GM12878 (cell line): ENCODE data around the gene STK39. TPM values are rescaled to one million over a fixed set of nuclear protein-coding genes. Genes with fewer than 3 reads are reported as not detected.

ENCODE experiments used
- ATAC-seq: fragments of 200-7000 bp; cut with Tn5 transposase; 3 replicates; pipeline ENCODE4 v1.9.1; 2020; ENCODE audit warnings: mild to moderate bottlenecking, moderate library complexity
- BruUV-seq: library from RNA; stranded (reverse); fragments of 400-500 nt; replicated peaks from 2 replicates; lab custom pipeline; 2021; lab: Mats Ljungman, UMichigan
- CTCF ChIA-PET: fragments of 300-600 bp; sonication (Branson Sonifier 250); formaldehyde crosslinking; extraction: SDS; loops from one replicate; lab custom pipeline; 2021; ENCODE audit warnings: inconsistent platforms; lab: Yijun Ruan, JAX
- POLR2A ChIA-PET: fragments of 350-600 bp; formaldehyde crosslinking; extraction: SDS; loops from one replicate; lab custom pipeline; 2021; ENCODE audit warnings: inconsistent platforms; lab: Charles Lee
- RAD21 ChIA-PET: fragments of 300-600 bp; sonication (Branson Sonifier 250); formaldehyde crosslinking; loops from one replicate; lab custom pipeline; 2023; ENCODE audit warnings: antibody characterized with exemption; ENCODE audit not compliant: unreplicated experiment; lab: Charles Lee
- SMC1A ChIA-PET: fragments of 300-600 bp; sonication (Branson Sonifier 250); formaldehyde crosslinking; loops from one replicate; lab custom pipeline; 2023; ENCODE audit not compliant: unreplicated experiment, uncharacterized antibody; lab: Charles Lee
- DNase-seq: peaks from one replicate; pipeline ENCODE4 v3.0.0-alpha.2; 2011; ENCODE audit warnings: low read depth, low spot score
- FAIRE-seq: peaks from 3 replicates; lab custom pipeline; 2011; peaks lifted over from hg19 to GRCh38; lab: Jason Lieb, UNC
- H2AFZ ChIP-seq: 2 replicates; pipeline ENCODE4 v1.6.0; 2011; ENCODE audit warnings: low read depth, low read length, control low read depth; ENCODE audit not compliant: control insufficient read depth
- H3K27ac ChIP-seq: 2 replicates; pipeline ENCODE4 v1.5.1; 2011; ENCODE audit warnings: control low read depth; ENCODE audit not compliant: control insufficient read depth, insufficient read depth
- H3K27me3 ChIP-seq, 2 experiments: replicated peaks in 1 of 2; 2 replicates each; pipeline versions ENCODE4 v1.6.0 to v1.6.1; 2011; ENCODE audit warnings: low read length in 1 of 2; ENCODE audit not compliant: control insufficient read depth in 2 of 2, insufficient read depth in 2 of 2
- H3K36me3 ChIP-seq, 2 experiments: 2 replicates each; pipeline ENCODE4 v1.5.1; 2011; ENCODE audit warnings: low read length in 1 of 2; ENCODE audit not compliant: control insufficient read depth in 2 of 2, insufficient read depth in 2 of 2
- H3K4me1 ChIP-seq: 2 replicates; pipeline ENCODE4 v1.6.1; 2011; ENCODE audit warnings: mild to moderate bottlenecking, low read length, moderate library complexity, mixed read lengths; ENCODE audit not compliant: control insufficient read depth, insufficient read depth
- H3K4me2 ChIP-seq: 2 replicates; pipeline ENCODE4 v1.6.0; 2011; ENCODE audit warnings: control low read depth; ENCODE audit not compliant: control insufficient read depth, insufficient read depth
- H3K4me3 ChIP-seq: fragments of 200-600 bp; sonication (generic); 2 replicates; pipeline ENCODE4 v1.5.1; 2016
- H3K79me2 ChIP-seq: 2 replicates; pipeline ENCODE4 v1.6.0; 2011; ENCODE audit warnings: low read length; ENCODE audit not compliant: control insufficient read depth, insufficient read depth
- H3K9ac ChIP-seq: 2 replicates; pipeline ENCODE4 v1.8.0; 2011; ENCODE audit warnings: low read length, control low read depth, mixed read lengths; ENCODE audit not compliant: control insufficient read depth, insufficient read depth
- H3K9me3 ChIP-seq: replicated peaks from 3 replicates; pipeline ENCODE4 v1.5.1; 2011; ENCODE audit warnings: mild to moderate bottlenecking, low read length; ENCODE audit not compliant: control insufficient read depth, insufficient read depth
- H4K20me1 ChIP-seq: 2 replicates; pipeline ENCODE4 v1.6.0; 2011; ENCODE audit not compliant: control insufficient read depth, insufficient read depth
- BHLHE40 ChIP-seq, 2 experiments: fragments of 450-650 bp in 1 of 2; IDR thresholded peaks; 2 replicates each; pipeline ENCODE4 v1.6.1; 2011 to 2017; ENCODE audit warnings: low read depth in 2 of 2, borderline replicate concordance in 1 of 2, improper control_type of control experiment in 1 of 2, low read length in 1 of 2, mild to moderate bottlenecking in 1 of 2
- BMI1 ChIP-seq: fragments of 450-650 bp; IDR thresholded peaks from 2 replicates; pipeline ENCODE4 v1.6.1; 2016; ENCODE audit warnings: mild to moderate bottlenecking, moderate library complexity, borderline replicate concordance
- BRCA1 ChIP-seq: IDR thresholded peaks from 2 replicates; pipeline ENCODE4 v1.6.1; 2011; ENCODE audit warnings: low read depth, low read length, improper control_type of control experiment
- CEBPB ChIP-seq, 2 experiments: fragments of 150-350 bp in 1 of 2; IDR thresholded peaks; 2 replicates each; pipeline ENCODE4 v1.6.1; 2012 to 2014; ENCODE audit warnings: low read depth in 2 of 2, low read length in 2 of 2, borderline replicate concordance in 1 of 2, inconsistent platforms in 1 of 2
- CREM ChIP-seq: IDR thresholded peaks from 2 replicates; pipeline ENCODE4 v1.6.1; 2014; ENCODE audit warnings: antibody characterized with exemption, low read depth
- EED ChIP-seq: sonication (generic); IDR thresholded peaks from 2 replicates; pipeline ENCODE4 v1.6.1; 2016; ENCODE audit warnings: antibody characterized with exemption, low read depth
- EP300 ChIP-seq, 2 experiments: fragments of 150-350 bp in 1 of 2; IDR thresholded peaks; 2 replicates each; pipeline ENCODE4 v1.6.1; 2011 to 2012; ENCODE audit warnings: low read depth in 2 of 2, low read length in 2 of 2, borderline replicate concordance in 1 of 2, improper control_type of control experiment in 1 of 2, inconsistent platforms in 1 of 2; ENCODE audit not compliant: control insufficient read depth in 1 of 2
- KLF5 ChIP-seq: fragments of 450-650 bp; IDR thresholded peaks from 2 replicates; pipeline ENCODE4 v1.6.1; 2014; ENCODE audit warnings: mild to moderate bottlenecking; ENCODE audit not compliant: partially characterized antibody
- MXI1 ChIP-seq: fragments of 150-350 bp; IDR thresholded peaks from 2 replicates; pipeline ENCODE4 v1.6.1; 2011; ENCODE audit warnings: low read depth, mild to moderate bottlenecking, inconsistent platforms, low read length, improper control_type of control experiment
- NR2C1 ChIP-seq: fragments of 450-650 bp; IDR thresholded peaks from 2 replicates; pipeline ENCODE4 v1.6.1; 2017; ENCODE audit warnings: antibody characterized with exemption, mild to moderate bottlenecking, moderate library complexity
- NRF1 ChIP-seq: conservative IDR thresholded peaks from 2 replicates; pipeline ENCODE4 v1.6.1; 2011; ENCODE audit warnings: mild to moderate bottlenecking, low read depth, low read length, improper control_type of control experiment
- POLR2AphosphoS5 ChIP-seq: IDR thresholded peaks from 2 replicates; pipeline ENCODE4 v1.6.1; 2011; ENCODE audit warnings: mild to moderate bottlenecking, low read length, inconsistent platforms
- RCOR1 ChIP-seq: conservative IDR thresholded peaks from 2 replicates; pipeline ENCODE4 v1.6.1; 2012; ENCODE audit warnings: low read depth, low read length, improper control_type of control experiment
- TARDBP ChIP-seq: IDR thresholded peaks from 2 replicates; pipeline ENCODE4 v1.6.1; 2016; ENCODE audit warnings: borderline replicate concordance
- ZNF207 ChIP-seq: fragments of 450-650 bp; IDR thresholded peaks from 2 replicates; pipeline ENCODE4 v1.6.1; 2014; ENCODE audit warnings: antibody characterized with exemption, mild to moderate bottlenecking, borderline replicate concordance
- ZNF24 ChIP-seq: fragments of 450-650 bp; IDR thresholded peaks from 2 replicates; pipeline ENCODE4 v1.6.1; 2017; ENCODE audit warnings: antibody characterized with exemption, mild to moderate bottlenecking
- WGBS: methylation state at CpG from one replicate; pipeline ENCODE4 v1.1.6; 2016; ENCODE audit warnings: low lambda C conversion rate; ENCODE audit not compliant: insufficient replicate concordance, insufficient coverage; ENCODE audit errors: missing lambda C conversion rate; 5-methylcytosine and 5-hydroxymethylcytosine counted together
- in situ Hi-C: fragments of 300-500 bp; cut with MboI; formaldehyde crosslinking; loops from 9 replicates; pipeline ENCODE4 v1.14.3; 2018; ENCODE audit warnings: mixed read lengths
- intact Hi-C: fragments of 100-400 bp; cut with micrococcal nuclease; formaldehyde crosslinking; loops from one replicate; pipeline ENCODE4 v1.14.2; 2022; ENCODE audit not compliant: unreplicated experiment
- polyA plus RNA-seq, 11 experiments: library from polyadenylated mRNA; depleted of rRNA in 4 of 11; unstranded in 6 of 11; stranded (reverse) in 5 of 11; fragments of >200 nt; fragmentation: Nextera tagmentation in 4 of 11; fragmentation: Illumina TruSeq in 1 of 11; extraction: Ambion mirVana in 4 of 11; extraction: Trizol in 1 of 11; gene quantifications; 1 replicate in 1 of 11; 2 replicates in 10 of 11; pipeline versions ENCODE4 v1.2.1 to v1.2.3, GENCODE V29; 2011 to 2016; ENCODE audit warnings: inconsistent platforms in 2 of 11, missing spikeins in 2 of 11, low read depth in 1 of 11
- total RNA-seq, 4 experiments: library from RNA; depleted of rRNA in 3 of 4; stranded (reverse); fragments of >200 nt in 3 of 4; fragmentation: Illumina TruSeq in 1 of 4; extraction: Trizol in 1 of 4; gene quantifications; 2 replicates each; pipeline versions ENCODE4 v1.2.1 to v1.2.3, GENCODE V29; 2013 to 2021
- TF ChIP-seq, protein P1 (sequence below): IDR thresholded peaks from 2 replicates; pipeline ENCODE4 v1.6.1; 2011; ENCODE audit warnings: mild to moderate bottlenecking, low read depth, low read length, moderate library complexity; ENCODE audit not compliant: insufficient replicate concordance
- TF ChIP-seq, protein P2 (sequence below): fragments of 450-650 bp; IDR thresholded peaks from 2 replicates; pipeline ENCODE4 v1.6.1; 2017; ENCODE audit warnings: low read depth, mild to moderate bottlenecking, moderate library complexity
- TF ChIP-seq, protein P3 (sequence below): fragments of 450-650 bp; IDR thresholded peaks from 2 replicates; pipeline ENCODE4 v1.6.1; 2017; ENCODE audit warnings: mild to moderate bottlenecking, moderate library complexity

The STK39 gene
- total and polyA plus RNA-seq, 10 of the 15 experiments (the other 5 are each of a cell fraction or from before 2014, with no cell fraction given) = 0.03 to 0.21 (median 0.07) TPM; not detected in 5

DNA sequence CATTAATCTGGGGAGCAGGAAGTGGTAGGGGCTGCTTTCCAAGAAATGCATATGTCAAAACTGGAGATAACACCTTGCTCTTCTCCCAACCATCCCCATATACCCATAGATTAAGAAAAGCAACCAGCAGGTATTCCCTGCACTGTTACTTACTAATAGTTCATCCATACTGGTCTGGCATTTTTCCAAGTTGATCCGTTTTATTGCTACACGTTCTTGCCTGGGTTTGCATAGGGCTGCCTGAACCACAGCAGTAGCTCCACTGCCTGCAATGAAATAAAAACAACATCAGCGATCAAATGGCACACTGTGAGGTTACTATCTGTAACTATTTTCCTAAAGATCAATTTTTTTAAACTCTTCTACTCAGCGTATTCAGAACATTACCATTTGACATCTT, 65.6 kb downstream of the STK39 start:
- H3K79me2 ChIP-seq = no peaks in the 10 kb centered on the region
- BruUV-seq = no TSS peak
- H3K4me1 ChIP-seq = no peaks in the 10 kb centered on the region
- no peak overlapping the region for H2AFZ ChIP-seq
- POLR2A ChIA-PET = no interaction called here
- CTCF ChIA-PET = interaction anchor here (0.6 kb wide), 1 partner anchor 72 kb away, joined by 3 read pairs; no protein-coding TSS in a partner anchor
- intact Hi-C loops (no loop called here), in situ Hi-C loops (no loop called here)
- ATAC-seq (no peak), FAIRE-seq (no peak), DNase-seq (no peak)
- peaks cover 1 to 3% of the 10 kb centered on the region in 2 experiments; a peak in 2 of 4 replicates for H3K27me3 ChIP-seq
- H3K4me2 ChIP-seq = no peak overlapping the region
- no peaks in the 10 kb centered on the region for H4K20me1 ChIP-seq
- WGBS = 47% methylated on average over 4 of the region's 4 CpGs
- no peaks in the 10 kb centered on the region for H3K36me3 ChIP-seq
- H3K27ac ChIP-seq = no peak overlapping the region
- SMC1A ChIA-PET = interaction anchor here (1.0 to 1.1 kb wide), 2 partner anchors 9 to 13 kb away, joined by 3 to 4 read pairs; no protein-coding TSS in a partner anchor
- RAD21 ChIA-PET = no interaction called here
- no peak overlapping the region for H3K4me3 ChIP-seq
- H3K9ac ChIP-seq = no peak overlapping the region
- H3K9me3 ChIP-seq = no peaks in the 10 kb centered on the region
- TF ChIP-seq RCOR1 (no peak), KLF5 (no peak), CREM (no peak), BRCA1 (no peak), BMI1 (no peak), NR2C1 (no peak), ZNF207 (no peak), TARDBP (no peak), MXI1 (no peak), EP300 (IDR thresholded peaks at IDR 0.05; ENCODE audit: borderline replicate concordance in 1 of 2, control insufficient read depth in 1 of 2, low read depth in 2 of 2, low read length in 2 of 2) (no peak), BHLHE40 (IDR thresholded peaks at IDR 0.05; ENCODE audit: borderline replicate concordance in 1 of 2, low read depth in 2 of 2, low read length in 1 of 2) (no peak), ZNF24 (no peak), EED (no peak), NRF1 (no peak), CEBPB (IDR thresholded peaks at IDR 0.05; ENCODE audit: borderline replicate concordance in 1 of 2, low read depth in 2 of 2, low read length in 2 of 2) (no peak), POLR2AphosphoS5 (no peak)
- TF ChIP-seq, protein P1, sequence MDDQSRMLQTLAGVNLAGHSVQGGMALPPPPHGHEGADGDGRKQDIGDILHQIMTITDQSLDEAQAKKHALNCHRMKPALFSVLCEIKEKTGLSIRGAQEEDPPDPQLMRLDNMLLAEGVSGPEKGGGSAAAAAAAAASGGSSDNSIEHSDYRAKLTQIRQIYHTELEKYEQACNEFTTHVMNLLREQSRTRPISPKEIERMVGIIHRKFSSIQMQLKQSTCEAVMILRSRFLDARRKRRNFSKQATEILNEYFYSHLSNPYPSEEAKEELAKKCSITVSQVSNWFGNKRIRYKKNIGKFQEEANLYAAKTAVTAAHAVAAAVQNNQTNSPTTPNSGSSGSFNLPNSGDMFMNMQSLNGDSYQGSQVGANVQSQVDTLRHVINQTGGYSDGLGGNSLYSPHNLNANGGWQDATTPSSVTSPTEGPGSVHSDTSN = no peak
- TF ChIP-seq, protein P2, sequence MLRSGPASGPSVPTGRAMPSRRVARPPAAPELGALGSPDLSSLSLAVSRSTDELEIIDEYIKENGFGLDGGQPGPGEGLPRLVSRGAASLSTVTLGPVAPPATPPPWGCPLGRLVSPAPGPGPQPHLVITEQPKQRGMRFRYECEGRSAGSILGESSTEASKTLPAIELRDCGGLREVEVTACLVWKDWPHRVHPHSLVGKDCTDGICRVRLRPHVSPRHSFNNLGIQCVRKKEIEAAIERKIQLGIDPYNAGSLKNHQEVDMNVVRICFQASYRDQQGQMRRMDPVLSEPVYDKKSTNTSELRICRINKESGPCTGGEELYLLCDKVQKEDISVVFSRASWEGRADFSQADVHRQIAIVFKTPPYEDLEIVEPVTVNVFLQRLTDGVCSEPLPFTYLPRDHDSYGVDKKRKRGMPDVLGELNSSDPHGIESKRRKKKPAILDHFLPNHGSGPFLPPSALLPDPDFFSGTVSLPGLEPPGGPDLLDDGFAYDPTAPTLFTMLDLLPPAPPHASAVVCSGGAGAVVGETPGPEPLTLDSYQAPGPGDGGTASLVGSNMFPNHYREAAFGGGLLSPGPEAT = no peak
- TF ChIP-seq, protein P3, sequence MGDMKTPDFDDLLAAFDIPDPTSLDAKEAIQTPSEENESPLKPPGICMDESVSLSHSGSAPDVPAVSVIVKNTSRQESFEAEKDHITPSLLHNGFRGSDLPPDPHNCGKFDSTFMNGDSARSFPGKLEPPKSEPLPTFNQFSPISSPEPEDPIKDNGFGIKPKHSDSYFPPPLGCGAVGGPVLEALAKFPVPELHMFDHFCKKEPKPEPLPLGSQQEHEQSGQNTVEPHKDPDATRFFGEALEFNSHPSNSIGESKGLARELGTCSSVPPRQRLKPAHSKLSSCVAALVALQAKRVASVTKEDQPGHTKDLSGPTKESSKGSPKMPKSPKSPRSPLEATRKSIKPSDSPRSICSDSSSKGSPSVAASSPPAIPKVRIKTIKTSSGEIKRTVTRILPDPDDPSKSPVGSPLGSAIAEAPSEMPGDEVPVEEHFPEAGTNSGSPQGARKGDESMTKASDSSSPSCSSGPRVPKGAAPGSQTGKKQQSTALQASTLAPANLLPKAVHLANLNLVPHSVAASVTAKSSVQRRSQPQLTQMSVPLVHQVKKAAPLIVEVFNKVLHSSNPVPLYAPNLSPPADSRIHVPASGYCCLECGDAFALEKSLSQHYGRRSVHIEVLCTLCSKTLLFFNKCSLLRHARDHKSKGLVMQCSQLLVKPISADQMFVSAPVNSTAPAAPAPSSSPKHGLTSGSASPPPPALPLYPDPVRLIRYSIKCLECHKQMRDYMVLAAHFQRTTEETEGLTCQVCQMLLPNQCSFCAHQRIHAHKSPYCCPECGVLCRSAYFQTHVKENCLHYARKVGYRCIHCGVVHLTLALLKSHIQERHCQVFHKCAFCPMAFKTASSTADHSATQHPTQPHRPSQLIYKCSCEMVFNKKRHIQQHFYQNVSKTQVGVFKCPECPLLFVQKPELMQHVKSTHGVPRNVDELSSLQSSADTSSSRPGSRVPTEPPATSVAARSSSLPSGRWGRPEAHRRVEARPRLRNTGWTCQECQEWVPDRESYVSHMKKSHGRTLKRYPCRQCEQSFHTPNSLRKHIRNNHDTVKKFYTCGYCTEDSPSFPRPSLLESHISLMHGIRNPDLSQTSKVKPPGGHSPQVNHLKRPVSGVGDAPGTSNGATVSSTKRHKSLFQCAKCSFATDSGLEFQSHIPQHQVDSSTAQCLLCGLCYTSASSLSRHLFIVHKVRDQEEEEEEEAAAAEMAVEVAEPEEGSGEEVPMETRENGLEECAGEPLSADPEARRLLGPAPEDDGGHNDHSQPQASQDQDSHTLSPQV = no peak
